Panc1 (cell line): ENCODE data around the gene PPIL6. TPM values are rescaled to one million over a fixed set of nuclear protein-coding genes. Genes with fewer than 3 reads are reported as not detected.

Source experiments
- ATAC-seq: fragments of 200-7000 bp; cut with Tn5 transposase; 2 replicates; pipeline ENCODE4 v1.9.1; 2020; ENCODE audit warnings: mild to moderate bottlenecking, moderate library complexity
- BruUV-seq: library from RNA; stranded (reverse); fragments of 400-500 nt; replicated peaks from 2 replicates; lab custom pipeline; 2021; lab: Mats Ljungman, UMichigan
- CTCF ChIA-PET: fragments of 300-600 bp; sonication (Branson Sonifier 250); formaldehyde crosslinking; loops from one replicate; lab custom pipeline; 2022; ENCODE audit warnings: antibody characterized with exemption; lab: Charles Lee
- POLR2A ChIA-PET: fragments of 300-600 bp; sonication (Branson Sonifier 250); formaldehyde crosslinking; loops from one replicate; lab custom pipeline; 2022; ENCODE audit warnings: antibody characterized with exemption; lab: Charles Lee
- DNase-seq: peaks from one replicate; pipeline ENCODE4 v3.0.0-alpha.2; 2010; ENCODE audit warnings: low read depth, low spot score
- H3K27ac ChIP-seq: 2 replicates; pipeline ENCODE4 v1.5.1; 2011; ENCODE audit warnings: mild to moderate bottlenecking, low read length, inconsistent platforms
- H3K27me3 ChIP-seq: fragments of 200-500 bp; sonication (Bioruptor generic); 2 replicates; pipeline ENCODE4 v1.6.0; 2014; ENCODE audit warnings: low read length, inconsistent platforms; ENCODE audit not compliant: control insufficient read depth, insufficient read depth
- H3K36me3 ChIP-seq: fragments of 200-500 bp; sonication (Bioruptor generic); 2 replicates; pipeline ENCODE4 v1.5.1; 2014; ENCODE audit warnings: inconsistent platforms, mild to moderate bottlenecking, low read length, moderate library complexity; ENCODE audit not compliant: control insufficient read depth, insufficient read depth
- H3K4me1 ChIP-seq: 2 replicates; pipeline ENCODE4 v1.5.1; 2011; ENCODE audit warnings: inconsistent platforms, mild to moderate bottlenecking, low read length, moderate library complexity; ENCODE audit not compliant: control insufficient read depth, insufficient read depth
- H3K4me3 ChIP-seq, 2 experiments: 2 replicates each; pipeline ENCODE4 v1.5.1; 2011 to 2012; ENCODE audit warnings: low read depth in 2 of 2, low read length in 2 of 2, mild to moderate bottlenecking in 2 of 2, inconsistent platforms in 1 of 2, moderate library complexity in 1 of 2
- H3K9me3 ChIP-seq: fragments of 200-500 bp; sonication (Bioruptor generic); 2 replicates; pipeline ENCODE4 v1.5.1; 2014; ENCODE audit warnings: low read depth, mild to moderate bottlenecking, inconsistent platforms, low read length, moderate library complexity; ENCODE audit not compliant: control insufficient read depth, insufficient read depth
- CTCF ChIP-seq: fragments of 450-650 bp; IDR thresholded peaks from 2 replicates; pipeline ENCODE4 v1.5.1; 2017; ENCODE audit warnings: mild to moderate bottlenecking
- POLR2AphosphoS5 ChIP-seq: IDR thresholded peaks from 2 replicates; pipeline ENCODE4 v1.6.1; 2012; ENCODE audit warnings: mild to moderate bottlenecking, low read depth, low read length, moderate library complexity
- REST ChIP-seq, 2 experiments: IDR thresholded peaks; 2 replicates each; pipeline ENCODE4 v1.6.1; 2011 to 2012; ENCODE audit warnings: low read depth in 2 of 2, control low read depth in 1 of 2, low read length in 1 of 2, mild to moderate bottlenecking in 1 of 2, moderate library complexity in 1 of 2; ENCODE audit not compliant: insufficient read depth in 1 of 2
- SIN3A ChIP-seq: IDR thresholded peaks from 2 replicates; pipeline ENCODE4 v1.6.1; 2012; ENCODE audit warnings: low read depth, mild to moderate bottlenecking, low read length, moderate library complexity, borderline replicate concordance; ENCODE audit not compliant: insufficient read depth
- TCF7L2 ChIP-seq: IDR thresholded peaks from 2 replicates; pipeline ENCODE4 v1.6.1; 2011; ENCODE audit warnings: mild to moderate bottlenecking, low read depth, low read length, inconsistent platforms
- in situ Hi-C: cut with HindIII; loops from 2 replicates; pipeline ENCODE4 v1.10.0; 2016; ENCODE audit warnings: low sequenced_read_pairs, low pct_unique_long_range_greater_than_20kb
- intact Hi-C: fragments of 100-400 bp; cut with micrococcal nuclease; formaldehyde crosslinking; loops from one replicate; pipeline ENCODE4 v1.10.0; 2022; ENCODE audit not compliant: unreplicated experiment
- total RNA-seq: library from RNA; stranded (reverse); gene quantifications from one replicate; pipeline ENCODE4 v1.2.1, GENCODE V29; 2021; ENCODE audit not compliant: unreplicated experiment

PPIL6 gene
- total RNA-seq, 1 experiment from 2014 or later: 2.2 TPM

GRCh38 chr6:109373331-109373730 lies 67.1 kb downstream of the PPIL6 start:
- no peak overlapping the region for H3K4me3 ChIP-seq
- DNase-seq (no peak), ATAC-seq (no peak)
- no peaks in the 10 kb centered on the region for H3K27me3 ChIP-seq
- H3K9me3 ChIP-seq: no peaks in the 10 kb centered on the region
- no peak for TF ChIP-seq POLR2AphosphoS5
- no peak for TF ChIP-seq CTCF
- TF ChIP-seq SIN3A: no peak
- no peak for TF ChIP-seq TCF7L2
- TF ChIP-seq REST (IDR thresholded peaks at IDR 0.05; ENCODE audit: insufficient read depth in 1 of 2, low read depth in 2 of 2, low read length in 1 of 2): no peak
- H3K4me1 ChIP-seq: no peaks in the 10 kb centered on the region
- in situ Hi-C loops (no loop called here), intact Hi-C loops (no loop called here)
- no TSS peak for BruUV-seq
- ChIA-PET POLR2A (interaction anchor here (1.1 kb wide), 1 partner anchor 68 kb away, joined by 3 read pairs; the partner anchor contains the start of genes PPIL6 and SMPD2), CTCF (interaction anchor here (1.0 kb wide), 1 partner anchor 10 kb away, joined by 3 read pairs; no protein-coding TSS in a partner anchor)
- H3K36me3 ChIP-seq: peaks cover 71% of the 10 kb centered on the region
- H3K27ac ChIP-seq: no peak overlapping the region

GRCh38 chr6:109372130-109372529 lies 68.3 kb downstream of the PPIL6 start:
- Histone ChIP-seq H3K4me3 (no peak overlapping the region), H3K36me3 (peaks cover 74% of the 10 kb centered on the region), H3K27ac (no peak overlapping the region), H3K27me3 (no peaks in the 10 kb centered on the region), H3K4me1 (no peaks in the 10 kb centered on the region), H3K9me3 (no peaks in the 10 kb centered on the region)
- no peak for ATAC-seq
- TF ChIP-seq CTCF: no peak
- intact Hi-C loops: no loop called here
- no TSS peak for BruUV-seq
- in situ Hi-C loops: no loop called here
- ChIA-PET CTCF (no interaction called here), POLR2A (interaction anchor here (0.5 kb wide), 1 partner anchor 8 kb away, joined by 3 read pairs; no protein-coding TSS in a partner anchor)
- no peak for DNase-seq
